IPS DF 4.7 (cell line): ENCODE results near the gene CYP3A4.
"Not testable (repeated sequence)": the region's sequence is repeated elsewhere in the genome, so short reads cannot be mapped to it uniquely, and the experiment has no call there.

Experiments used
- DNase-seq: peaks from one replicate; pipeline ENCODE4 v3.0.0-alpha.2; 2013; ENCODE audit warnings: low spot score; ENCODE audit errors: extremely low read depth

Gene CYP3A4

DNA sequence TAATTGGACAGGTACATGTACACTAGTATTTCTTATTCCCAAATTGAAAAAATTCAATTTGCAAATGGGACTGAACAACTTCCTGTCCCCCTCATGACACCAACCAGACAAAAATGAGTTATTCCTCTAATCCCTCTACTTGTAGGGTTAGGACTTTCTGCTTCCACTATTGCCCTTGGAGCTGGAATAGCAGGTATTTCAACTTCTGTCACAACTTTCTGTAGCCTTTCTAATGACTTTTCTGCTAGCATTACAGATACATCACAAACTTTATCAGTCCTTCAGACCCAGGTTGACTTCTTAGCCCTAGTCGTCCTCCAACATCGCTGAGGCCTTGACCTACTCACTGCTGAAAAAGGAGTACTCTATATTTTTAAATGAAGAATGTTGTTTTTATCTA is 55.4 kb downstream of the CYP3A4 start:
- DNase-seq: no peak

DNA sequence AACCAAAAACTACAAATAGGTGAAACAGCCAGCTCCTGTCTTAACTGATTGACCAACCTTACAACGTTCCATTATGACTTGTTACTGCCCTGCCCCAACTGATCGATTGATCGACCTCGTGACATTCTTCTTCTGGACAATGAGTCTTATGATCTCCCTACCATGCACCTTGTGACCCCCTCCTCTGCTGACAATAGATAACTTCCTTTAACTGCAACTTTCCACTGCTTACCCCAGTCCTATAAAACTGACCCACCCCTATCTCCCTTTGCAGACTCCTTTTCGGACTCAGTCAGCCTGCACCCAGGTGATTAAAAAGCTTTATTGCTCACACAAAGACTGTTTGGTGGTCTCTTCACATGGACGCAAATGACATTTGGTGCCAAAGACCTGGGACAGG is 60.8 kb downstream of the CYP3A4 start:
- not testable (repeated sequence) for DNase-seq

DNA sequence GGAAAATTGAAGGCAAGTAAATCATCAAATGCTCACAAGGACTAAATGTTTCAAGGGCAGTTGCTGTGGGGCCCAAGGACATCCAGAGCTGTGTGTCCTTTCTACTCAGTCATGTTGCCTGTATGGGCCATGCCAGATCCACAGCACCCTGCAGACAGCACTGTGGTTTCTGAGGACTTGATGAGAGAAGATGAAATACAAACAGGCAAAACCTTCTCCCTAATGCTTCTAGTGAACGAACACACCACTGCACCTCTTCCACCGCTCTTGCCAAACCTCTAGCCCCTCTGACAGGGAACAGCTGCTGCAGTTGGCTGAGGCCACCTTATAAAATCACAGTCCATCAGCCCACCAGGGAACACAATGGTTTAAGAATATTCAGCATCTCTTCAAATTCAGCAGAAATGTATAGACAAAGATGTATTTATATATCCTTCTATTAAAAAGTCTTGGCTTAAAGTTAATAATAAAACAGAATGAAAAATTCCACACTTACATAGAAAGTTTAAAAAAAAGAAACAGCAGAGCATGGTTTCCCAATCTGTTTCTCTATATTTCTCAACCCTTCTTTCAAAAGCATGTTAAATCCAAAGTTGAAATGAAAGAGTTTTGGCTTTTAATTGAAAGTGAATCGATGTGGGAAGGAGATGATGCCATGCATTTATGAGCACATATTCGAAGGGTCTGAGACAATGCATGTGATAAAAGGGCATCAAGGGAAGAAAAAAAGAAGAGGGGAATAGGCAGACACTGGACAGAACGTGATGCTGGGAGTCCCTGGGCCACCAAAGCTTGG is 63.0 kb downstream of the CYP3A4 start:
- no peak for DNase-seq

DNA sequence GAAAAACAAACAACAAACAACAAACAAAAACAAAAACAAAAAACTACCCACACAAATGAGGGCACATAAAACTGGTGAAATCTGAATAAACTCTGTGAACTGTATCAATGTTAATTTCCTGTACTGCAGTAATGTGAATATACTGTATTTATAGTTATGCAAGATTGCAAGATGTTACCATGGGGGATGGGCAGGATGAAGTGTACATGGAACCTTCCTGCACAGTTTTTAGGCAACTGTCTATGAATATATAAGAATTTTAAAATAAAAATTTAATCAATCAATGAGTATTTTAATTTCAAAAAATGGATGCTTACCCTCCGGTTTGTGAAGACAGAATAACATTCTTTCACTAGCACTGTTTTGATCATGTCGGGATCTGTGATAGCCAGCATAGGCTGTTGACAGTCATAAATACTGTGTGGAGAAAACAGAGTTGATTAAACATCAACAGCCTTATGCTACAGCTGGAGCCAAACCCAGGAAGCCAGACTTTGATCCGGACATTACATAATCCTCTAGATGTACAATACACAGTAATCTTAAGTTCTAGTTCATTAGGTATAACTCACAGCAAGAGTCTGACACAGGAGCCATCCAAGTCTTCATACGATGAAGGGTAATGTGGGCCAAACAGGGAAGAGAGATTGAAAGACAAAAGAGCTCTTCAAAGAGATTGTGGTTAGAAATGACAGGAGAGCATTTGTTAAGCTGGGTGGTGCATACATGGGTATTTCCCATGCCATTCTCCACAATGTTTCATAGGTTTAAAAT is 63.8 kb downstream of the CYP3A4 start:
- DNase-seq: no peak

DNA sequence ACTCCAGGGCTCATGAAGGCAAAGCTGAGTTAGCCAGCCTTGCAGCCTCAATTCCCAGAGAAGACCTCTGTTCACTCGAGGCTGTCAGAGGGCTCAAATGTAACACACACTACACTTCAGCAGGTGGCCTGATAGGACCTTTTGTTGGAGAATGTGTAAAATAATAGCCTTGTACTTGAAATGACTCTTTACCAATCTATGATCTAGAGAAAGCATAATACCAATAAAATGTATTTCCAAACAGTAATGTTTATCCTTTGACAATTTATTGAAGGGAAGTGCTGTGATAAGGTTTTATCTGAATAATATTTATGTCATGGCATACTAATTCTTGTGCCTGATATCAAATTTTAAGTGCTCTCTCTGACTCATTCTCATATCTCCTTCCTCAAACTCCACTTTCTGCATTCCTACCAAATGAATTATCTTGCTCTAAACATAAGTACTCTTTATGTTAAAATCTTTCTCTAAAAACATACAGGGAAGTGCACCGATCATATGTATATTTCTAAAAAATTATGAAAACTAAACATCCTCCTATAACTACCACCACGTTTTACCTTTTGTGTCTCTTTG is 69.9 kb downstream of the CYP3A4 start:
- DNase-seq: no peak

DNA sequence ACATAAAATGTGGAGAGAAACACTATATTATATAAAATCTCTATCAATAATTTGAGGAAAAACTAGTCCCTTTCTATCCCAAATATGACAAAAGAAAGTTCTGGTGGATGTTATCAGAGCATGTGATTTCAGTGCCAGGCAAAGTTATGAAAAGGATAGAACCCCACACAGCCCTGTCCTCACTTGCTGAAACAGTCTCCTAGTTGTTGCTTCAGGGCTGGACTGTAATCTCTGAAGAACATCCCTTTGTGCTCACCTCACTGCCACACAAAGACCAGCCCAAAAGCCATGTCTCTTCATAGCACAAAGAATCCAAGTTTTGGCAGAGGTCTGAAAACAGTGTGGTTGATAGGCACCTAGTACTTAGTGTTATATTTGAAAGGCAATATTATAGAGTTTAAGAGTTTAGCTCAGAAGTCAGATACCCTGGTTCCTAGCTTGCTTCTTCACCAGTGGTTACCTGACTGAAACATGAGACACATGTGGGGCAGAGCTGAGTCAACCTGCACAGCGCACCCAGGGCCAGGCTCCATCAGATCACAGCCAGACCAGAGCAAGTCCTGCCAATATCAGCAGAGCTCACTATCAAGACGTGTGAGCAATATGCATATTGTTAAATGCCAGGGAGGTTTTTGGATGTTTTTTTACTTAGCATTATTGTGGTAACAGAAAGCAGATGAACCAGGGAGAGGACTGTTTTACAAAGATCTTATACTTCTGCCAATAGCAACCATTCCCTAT is 74.0 kb downstream of the CYP3A4 start:
- no peak for DNase-seq

DNA sequence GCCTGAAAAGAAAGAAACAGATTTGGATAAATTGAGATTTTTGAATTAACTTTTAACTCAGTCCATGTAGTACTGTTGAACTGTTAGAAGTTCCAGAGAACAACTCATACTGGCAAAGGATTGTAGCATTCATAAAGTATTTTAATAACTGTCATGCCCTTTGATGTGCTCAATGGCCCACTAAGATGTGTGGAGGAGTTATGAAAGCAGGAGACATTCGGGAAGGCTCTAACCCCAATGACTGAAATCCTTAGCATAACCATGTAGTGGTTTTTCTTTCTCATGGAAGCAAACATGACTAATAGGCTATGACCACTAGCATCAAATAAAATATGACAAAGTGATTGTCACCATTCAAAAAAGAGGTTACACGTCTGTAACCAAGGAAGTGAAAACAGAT is 74.7 kb downstream of the CYP3A4 start:
- DNase-seq: no peak

DNA sequence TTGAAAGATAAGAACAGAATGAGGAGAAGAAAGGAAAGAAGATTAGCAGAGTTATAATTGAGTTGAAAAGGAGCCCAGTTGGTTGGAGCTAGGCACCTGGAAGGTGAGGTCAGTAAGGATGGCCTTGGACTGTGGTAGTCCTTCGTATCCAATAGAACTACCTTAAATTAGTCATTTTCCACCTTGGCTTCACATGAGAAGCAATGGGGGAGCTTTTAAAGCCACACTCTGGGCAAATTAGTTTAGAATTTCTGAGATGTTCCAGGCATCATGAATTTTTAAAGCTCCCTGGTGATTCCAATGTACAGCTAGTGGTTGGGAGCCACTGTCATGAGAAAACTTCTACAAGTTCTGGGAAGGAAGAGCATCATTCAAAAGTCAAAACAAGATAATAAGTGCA is 76.9 kb downstream of the CYP3A4 start:
- no peak for DNase-seq
